HepG2 (cell line): ENCODE measurements around the gene L3MBTL1. TPM values are rescaled to one million over a fixed set of nuclear protein-coding genes. Genes with fewer than 3 reads are reported as not detected.

Source experiments
- EP300 ChIP-seq, 3 experiments: sonication (generic) in 1 of 3; formaldehyde crosslinking in 1 of 3; IDR thresholded peaks; 2 replicates each; pipeline versions ENCODE4 v1.5.1 to v1.6.1; 2011 to 2020; ENCODE audit warnings: low read depth in 2 of 3, low read length in 2 of 3, borderline replicate concordance in 1 of 3, improper control_type of control experiment in 1 of 3, mild to moderate bottlenecking in 1 of 3, missing genetic modification reagents in 1 of 3, moderate library complexity in 1 of 3
- HDAC6 ChIP-seq: fragments of 200-600 bp; sonication (generic); IDR thresholded peaks from 2 replicates; pipeline ENCODE4 v1.7.0; 2017; ENCODE audit warnings: mild to moderate bottlenecking, antibody characterized with exemption, low read length, low read depth
- NR2F6 ChIP-seq, 2 experiments: IDR thresholded peaks; 2 replicates each; pipeline ENCODE4 v1.6.1; 2016; ENCODE audit warnings: antibody characterized with exemption in 1 of 2, mild to moderate bottlenecking in 1 of 2
- RERE ChIP-seq: IDR thresholded peaks from 2 replicates; pipeline ENCODE4 v1.6.1; 2016; ENCODE audit warnings: low read depth, missing genetic modification reagents, missing compliant biosample characterization
- U2AF1 ChIP-seq: fragments of 200-400 bp; formaldehyde crosslinking; optimal IDR thresholded peaks from 2 replicates; pipeline ENCODE3; 2017; ENCODE audit warnings: mild to moderate bottlenecking, low read depth, low read length
- ZBTB37 ChIP-seq: sonication (generic); formaldehyde crosslinking; IDR thresholded peaks from 2 replicates; pipeline ENCODE4 v1.4.0; 2020; ENCODE audit warnings: mild to moderate bottlenecking, missing genetic modification reagents
- ZBTB49 ChIP-seq: sonication (generic); formaldehyde crosslinking; IDR thresholded peaks from 2 replicates; pipeline ENCODE4 v1.4.0; 2020; ENCODE audit warnings: missing genetic modification reagents, borderline replicate concordance
- ZNF329 ChIP-seq: sonication (generic); formaldehyde crosslinking; IDR thresholded peaks from 2 replicates; pipeline ENCODE4 v1.9.0; 2021; ENCODE audit warnings: low read depth, mild to moderate bottlenecking, missing genetic modification reagents
- ZNF446 ChIP-seq: sonication (generic); formaldehyde crosslinking; IDR thresholded peaks from 2 replicates; pipeline ENCODE4 v1.5.0; 2020; ENCODE audit warnings: mild to moderate bottlenecking, missing genetic modification reagents
- ZNF556 ChIP-seq: sonication (generic); formaldehyde crosslinking; IDR thresholded peaks from 2 replicates; pipeline ENCODE4 v1.4.0; 2020; ENCODE audit warnings: mild to moderate bottlenecking, missing genetic modification reagents, borderline replicate concordance
- ZNF691 ChIP-seq: sonication (generic); formaldehyde crosslinking; IDR thresholded peaks from 2 replicates; pipeline ENCODE4 v1.4.0; 2020; ENCODE audit warnings: missing genetic modification reagents, low read depth, mild to moderate bottlenecking, borderline replicate concordance
- polyA plus RNA-seq, 8 experiments: library from polyadenylated mRNA; depleted of rRNA in 3 of 8; stranded (reverse) in 7 of 8; unstranded in 1 of 8; fragments of >200 nt; fragmentation: Illumina TruSeq in 4 of 8; extraction: Trizol in 4 of 8; gene quantifications; 2 replicates each; pipeline versions ENCODE4 v1.2.1 to v1.2.3, GENCODE V29; 2011 to 2016; ENCODE audit warnings: low read depth in 4 of 8, missing spikeins in 1 of 8, mixed read lengths in 1 of 8; ENCODE audit not compliant: insufficient read depth in 1 of 8
- total RNA-seq, 5 experiments: library from RNA; depleted of rRNA; stranded (reverse); fragments of >200 nt; fragmentation: Illumina TruSeq; extraction: Trizol; gene quantifications; 2 replicates each; pipeline ENCODE4 v1.2.3, GENCODE V29; 2016; ENCODE audit warnings: low read depth in 1 of 5
- TF ChIP-seq, protein P1 (sequence below): sonication (generic); formaldehyde crosslinking; IDR thresholded peaks from 2 replicates; pipeline ENCODE4 v1.4.0; 2020; ENCODE audit warnings: missing genetic modification reagents

The L3MBTL1 gene
- total and polyA plus RNA-seq, 2 of the 13 experiments (the other 11 are each of a cell fraction or from before 2014, with no cell fraction given): 9.0 to 17.8 TPM

DNA sequence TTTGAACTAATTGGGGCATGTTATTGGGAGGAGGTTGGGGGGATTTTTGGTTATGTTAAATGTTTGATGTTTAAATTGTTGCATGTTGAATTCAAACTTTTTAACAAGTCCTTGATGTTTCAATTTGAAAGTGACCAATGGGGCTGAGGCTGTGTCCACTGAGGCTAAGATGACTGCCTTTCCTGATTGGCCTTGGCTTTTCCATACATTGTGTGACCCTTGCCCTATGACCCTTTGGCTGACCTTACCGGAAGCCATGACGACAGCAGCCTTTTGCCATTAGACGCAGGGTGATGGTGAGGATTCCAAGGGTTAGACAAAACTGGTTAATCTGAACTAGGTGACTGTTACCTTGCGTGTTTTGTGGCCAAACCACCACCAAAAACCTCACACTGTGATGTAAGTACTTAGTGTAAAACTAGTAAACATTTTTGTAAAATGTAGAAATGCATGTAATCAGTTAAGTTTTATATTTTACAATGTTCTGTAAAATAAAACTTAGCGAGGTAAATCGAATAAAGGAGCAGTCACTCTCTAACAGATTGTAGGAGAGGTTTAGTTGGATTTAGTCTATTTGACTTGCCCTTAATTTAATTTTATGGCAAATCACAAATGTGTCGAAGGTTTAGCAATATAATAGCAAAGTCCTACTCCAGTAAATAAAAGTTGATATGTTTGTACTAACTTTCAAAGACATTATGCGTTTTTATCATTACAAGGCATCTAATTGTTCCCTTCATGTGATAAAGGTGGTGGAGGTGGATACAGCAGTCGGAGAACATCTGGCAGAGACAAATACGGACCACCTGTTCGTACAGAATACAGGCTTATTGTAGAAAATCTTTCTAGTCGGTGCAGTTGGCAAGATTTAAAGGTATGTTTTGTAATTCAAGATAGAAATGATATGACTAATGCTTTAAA, 48.2 kb upstream of the L3MBTL1 start (continued):
- TF ChIP-seq RERE (CRISPR knock-in tag): no peak
- TF ChIP-seq ZNF446: no peak
- no peak for TF ChIP-seq ZNF556 (CRISPR knock-in tag)
- no peak; the same call in 1 of the 2 replicates for TF ChIP-seq ZBTB49
- 0 out of 2 replicates have a peak, but pooled peaks have one; percentile 16 for TF ChIP-seq HDAC6
- peak; percentile 97 for TF ChIP-seq NR2F6 (IDR thresholded peaks at IDR 0.05)
- peak; percentile 98 for TF ChIP-seq NR2F6 (CRISPR knock-in tag; IDR thresholded peaks at IDR 0.05)
- no peak for TF ChIP-seq U2AF1
- TF ChIP-seq EP300 (IDR thresholded peaks at IDR 0.05; ENCODE audit: low read depth in 2 of 2, low read length in 2 of 2): no peak
- peak; percentile 22; the same call in 1 of the 2 replicates for TF ChIP-seq EP300 (CRISPR knock-in tag; IDR thresholded peaks at IDR 0.05; ENCODE audit: borderline replicate concordance)
- no peak for TF ChIP-seq ZNF329 (CRISPR knock-in tag)
- TF ChIP-seq ZBTB37 (CRISPR knock-in tag): no peak
- TF ChIP-seq ZNF691 (CRISPR knock-in tag): no peak
- TF ChIP-seq, protein P1, sequence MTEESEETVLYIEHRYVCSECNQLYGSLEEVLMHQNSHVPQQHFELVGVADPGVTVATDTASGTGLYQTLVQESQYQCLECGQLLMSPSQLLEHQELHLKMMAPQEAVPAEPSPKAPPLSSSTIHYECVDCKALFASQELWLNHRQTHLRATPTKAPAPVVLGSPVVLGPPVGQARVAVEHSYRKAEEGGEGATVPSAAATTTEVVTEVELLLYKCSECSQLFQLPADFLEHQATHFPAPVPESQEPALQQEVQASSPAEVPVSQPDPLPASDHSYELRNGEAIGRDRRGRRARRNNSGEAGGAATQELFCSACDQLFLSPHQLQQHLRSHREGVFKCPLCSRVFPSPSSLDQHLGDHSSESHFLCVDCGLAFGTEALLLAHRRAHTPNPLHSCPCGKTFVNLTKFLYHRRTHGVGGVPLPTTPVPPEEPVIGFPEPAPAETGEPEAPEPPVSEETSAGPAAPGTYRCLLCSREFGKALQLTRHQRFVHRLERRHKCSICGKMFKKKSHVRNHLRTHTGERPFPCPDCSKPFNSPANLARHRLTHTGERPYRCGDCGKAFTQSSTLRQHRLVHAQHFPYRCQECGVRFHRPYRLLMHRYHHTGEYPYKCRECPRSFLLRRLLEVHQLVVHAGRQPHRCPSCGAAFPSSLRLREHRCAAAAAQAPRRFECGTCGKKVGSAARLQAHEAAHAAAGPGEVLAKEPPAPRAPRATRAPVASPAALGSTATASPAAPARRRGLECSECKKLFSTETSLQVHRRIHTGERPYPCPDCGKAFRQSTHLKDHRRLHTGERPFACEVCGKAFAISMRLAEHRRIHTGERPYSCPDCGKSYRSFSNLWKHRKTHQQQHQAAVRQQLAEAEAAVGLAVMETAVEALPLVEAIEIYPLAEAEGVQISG (CRISPR knock-in tag): no peak
